LNCaP clone FGC (cell line): ENCODE measurements around the gene RRAS.

ENCODE experiments used
- DNase-seq: peaks from one replicate; pipeline ENCODE4 v3.0.0-alpha.2; 2011; ENCODE audit warnings: low read depth
- H3K4me3 ChIP-seq: 2 replicates; pipeline ENCODE4 v1.5.1; 2011; ENCODE audit warnings: mild to moderate bottlenecking, low read depth, low read length, control low read depth
- CTCF ChIP-seq: IDR thresholded peaks from 2 replicates; pipeline ENCODE4 v1.5.1; 2012; ENCODE audit warnings: mild to moderate bottlenecking; ENCODE audit not compliant: control insufficient read depth, insufficient read depth; ENCODE audit errors: extremely low read depth

The RRAS gene

DNA sequence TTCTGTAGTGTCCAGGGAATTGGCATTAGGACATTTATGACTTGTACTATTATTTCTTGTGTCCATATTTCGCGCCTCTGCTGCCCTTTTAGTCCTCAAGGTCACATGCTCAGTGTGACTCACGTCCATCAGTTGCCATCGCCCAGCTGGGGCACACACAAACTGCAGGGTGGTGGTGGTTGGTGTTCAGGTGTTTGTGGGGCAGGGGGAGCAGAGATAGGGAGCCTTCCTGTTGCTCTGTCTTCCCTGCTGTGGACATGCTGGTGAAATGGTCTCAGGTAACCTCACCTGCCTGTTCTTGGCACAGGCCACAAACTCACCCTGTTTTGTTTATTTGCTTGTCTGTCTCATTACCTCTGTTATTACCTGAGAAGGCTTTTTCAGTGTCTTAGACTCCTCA lies 26.6 kb downstream of the RRAS start:
- TF ChIP-seq CTCF, result no peak
- DNase-seq, result peak; percentile 78
- H3K4me3 ChIP-seq, result no peak overlapping the region

GRCh38 chr19:49609499-49610092 lies 30.3 kb downstream of the RRAS start:
- H3K4me3 ChIP-seq, result no peak overlapping the region
- no peak for DNase-seq
- no peak for TF ChIP-seq CTCF

DNA sequence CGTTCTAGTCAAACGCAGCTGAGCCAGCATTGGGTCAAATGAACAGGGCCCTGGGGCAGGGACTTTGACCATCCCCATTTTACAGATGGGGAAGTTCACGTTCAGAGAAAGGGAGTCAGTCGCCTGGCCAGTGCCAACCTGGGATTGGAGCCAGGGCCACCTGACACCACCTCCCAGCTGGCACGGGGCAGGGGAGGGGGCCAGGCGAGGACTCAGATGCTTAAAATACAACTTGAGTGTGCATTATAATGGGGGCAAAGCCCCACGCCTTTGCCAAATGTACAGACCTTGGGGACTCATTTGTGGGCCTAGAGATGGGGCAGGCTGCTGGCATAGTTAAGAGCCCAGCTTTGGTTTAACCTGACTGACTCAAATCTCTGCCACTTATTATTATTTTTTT lies 34.3 kb downstream of the RRAS start:
- H3K4me3 ChIP-seq, result no peak overlapping the region
- no peak for TF ChIP-seq CTCF
- DNase-seq, result no peak

- TF ChIP-seq CTCF, result no peak
- no peak for DNase-seq
- H3K4me3 ChIP-seq, result no peak overlapping the region
Measured at GRCh38 chr19:49602806-49603205, 37.1 kb downstream of the RRAS start.

- no peak for TF ChIP-seq CTCF
- H3K4me3 ChIP-seq, result no peak overlapping the region
- no peak for DNase-seq
Measured at GRCh38 chr19:49601482-49602038, 38.4 kb downstream of the RRAS start.

GRCh38 chr19:49599378-49600295 lies 40.3 kb downstream of the RRAS start:
- no peak for TF ChIP-seq CTCF
- DNase-seq, result no peak
- no peak overlapping the region for H3K4me3 ChIP-seq
